CD4-positive, alpha-beta memory T cell (primary cell): Measurements from ENCODE around the gene SORT1. TPM values are rescaled to one million over a fixed set of nuclear protein-coding genes. Genes with fewer than 3 reads are reported as not detected.

ENCODE experiments used
- CTCF ChIA-PET: fragments of 350-600 bp; sonication (Branson Sonifier 250); formaldehyde crosslinking; loops from one replicate; lab custom pipeline; 2021; ENCODE audit warnings: inconsistent platforms; ENCODE audit not compliant: partially characterized antibody; lab: Charles Lee
- POLR2A ChIA-PET: fragments of 350-600 bp; sonication (Branson Sonifier 250); formaldehyde crosslinking; loops from one replicate; lab custom pipeline; 2021; ENCODE audit not compliant: partially characterized antibody; lab: Charles Lee
- DNase-seq, 5 donors: peaks; one replicate each; pipeline versions ENCODE4 v3.0.0 to v3.0.0-alpha.2; 2020 to 2022; ENCODE audit warnings: mixed read lengths in 1 of 5
- H3K27ac ChIP-seq: one replicate; pipeline ENCODE4 v1.7.0; 2013; ENCODE audit warnings: low read depth, low read length
- H3K27me3 ChIP-seq: 2 replicates; pipeline ENCODE4 v1.7.0; 2013; ENCODE audit warnings: mild to moderate bottlenecking, low read length, moderate library complexity; ENCODE audit not compliant: insufficient read depth
- H3K36me3 ChIP-seq: 2 replicates; pipeline ENCODE4 v1.7.0; 2013; ENCODE audit warnings: mild to moderate bottlenecking, low read length, moderate library complexity; ENCODE audit not compliant: insufficient read depth
- H3K4me1 ChIP-seq: 2 replicates; pipeline ENCODE4 v1.7.0; 2013; ENCODE audit warnings: mild to moderate bottlenecking, low read length, moderate library complexity; ENCODE audit not compliant: insufficient read depth
- H3K4me3 ChIP-seq, 2 donors: one replicate each; pipeline ENCODE4 v1.7.0; 2013; ENCODE audit warnings: low read length in 2 of 2, mild to moderate bottlenecking in 1 of 2
- H3K9me3 ChIP-seq, 2 donors: one replicate each; pipeline ENCODE4 v1.7.0; 2013; ENCODE audit warnings: low read length in 2 of 2, control low read depth in 1 of 2; ENCODE audit not compliant: control insufficient read depth in 1 of 2
- H3K27ac Mint-ChIP-seq, 7 donors: one replicate each; pipeline ENCODE4 v1.8.0; 2020 to 2021; ENCODE audit warnings: mixed read lengths in 7 of 7, mild to moderate bottlenecking in 6 of 7, inconsistent platforms in 3 of 7, moderate library complexity in 3 of 7
- H3K27me3 Mint-ChIP-seq, 2 donors: one replicate each; pipeline ENCODE4 v1.8.0; 2020 to 2021; ENCODE audit warnings: mixed read lengths in 2 of 2
- H3K36me3 Mint-ChIP-seq, 2 donors: one replicate each; pipeline ENCODE4 v1.8.0; 2020 to 2021; ENCODE audit warnings: mixed read lengths in 2 of 2, inconsistent platforms in 1 of 2, mild to moderate bottlenecking in 1 of 2
- H3K4me1 Mint-ChIP-seq, 4 donors: one replicate each; pipeline ENCODE4 v1.8.0; 2020 to 2021; ENCODE audit warnings: mixed read lengths in 4 of 4, mild to moderate bottlenecking in 1 of 4
- H3K4me3 Mint-ChIP-seq, 8 donors: one replicate each; pipeline ENCODE4 v1.8.0; 2020 to 2021; ENCODE audit warnings: mixed read lengths in 8 of 8, mild to moderate bottlenecking in 7 of 8, moderate library complexity in 6 of 8, inconsistent platforms in 3 of 8
- H3K9me3 Mint-ChIP-seq, 8 donors: one replicate each; pipeline ENCODE4 v1.8.0; 2020 to 2021; ENCODE audit warnings: mixed read lengths in 8 of 8, mild to moderate bottlenecking in 5 of 8, inconsistent platforms in 3 of 8, moderate library complexity in 1 of 8
- intact Hi-C: fragments of 100-400 bp; cut with micrococcal nuclease; formaldehyde crosslinking; loops from one replicate; pipeline ENCODE4 v1.15.1; 2023
- polyA plus RNA-seq, 2 donors: library from polyadenylated mRNA; unstranded; fragments of 300-500 nt; fragmentation: Illumina TruSeq; gene quantifications; one replicate each; pipeline ENCODE4 v1.2.3, GENCODE V29; 2021
- total RNA-seq, 2 experiments: library from RNA; stranded (reverse); gene quantifications; one replicate each; pipeline ENCODE4 v1.2.3, GENCODE V29; 2021

Gene SORT1
- total and polyA plus RNA-seq, 4 experiments from 2014 or later: 0.69 to 0.93 TPM; not detected in 2

- Mint-ChIP-seq H3K4me1 (no peaks in the 10 kb centered on the region), H3K27ac (no peak overlapping the region), H3K4me3 (no peak overlapping the region), H3K36me3 (no peaks in the 10 kb centered on the region), H3K27me3 (peaks cover 5 to 12% of the 10 kb centered on the region in 2 donors), H3K9me3 (no peaks in the 10 kb centered on the region)
- Histone ChIP-seq H3K4me1 (no peaks in the 10 kb centered on the region), H3K4me3 (no peak overlapping the region), H3K9me3 (no peaks in the 10 kb centered on the region), H3K27ac (no peak overlapping the region), H3K36me3 (no peaks in the 10 kb centered on the region), H3K27me3 (no peaks in the 10 kb centered on the region)
- intact Hi-C loops: no loop called here
- ChIA-PET POLR2A (no interaction called here), CTCF (no interaction called here)
- no peak for DNase-seq
These were observed 55.5 kb downstream of the SORT1 start for GRCh38 chr1:109341944-109342930.

GRCh38 chr1:109338608-109339007 is 59.1 kb downstream of the SORT1 start:
- H3K27me3 Mint-ChIP-seq: peaks cover 2 to 3% of the 10 kb centered on the region in 2 donors
- no peak overlapping the region for H3K4me3 Mint-ChIP-seq
- Histone ChIP-seq H3K27me3 (no peaks in the 10 kb centered on the region), H3K27ac (no peak overlapping the region), H3K4me1 (no peaks in the 10 kb centered on the region), H3K36me3 (no peaks in the 10 kb centered on the region), H3K9me3 (no peaks in the 10 kb centered on the region), H3K4me3 (no peak overlapping the region)
- no peaks in the 10 kb centered on the region for H3K9me3 Mint-ChIP-seq
- intact Hi-C loops: no loop called here
- CTCF ChIA-PET: no interaction called here
- POLR2A ChIA-PET: no interaction called here
- no peak overlapping the region for H3K27ac Mint-ChIP-seq
- no peak for DNase-seq
- no peaks in the 10 kb centered on the region for H3K36me3 Mint-ChIP-seq
- no peaks in the 10 kb centered on the region for H3K4me1 Mint-ChIP-seq

GRCh38 chr1:109338091-109338490 is 59.6 kb downstream of the SORT1 start:
- peaks cover under 1 to 2% of the 10 kb centered on the region in 2 donors for H3K27me3 Mint-ChIP-seq

GRCh38 chr1:109335091-109335490 is 62.6 kb downstream of the SORT1 start:
- no peak overlapping the region for H3K27ac Mint-ChIP-seq
- Histone ChIP-seq H3K9me3 (no peaks in the 10 kb centered on the region), H3K27ac (no peak overlapping the region), H3K36me3 (no peaks in the 10 kb centered on the region), H3K4me3 (no peak overlapping the region), H3K27me3 (no peaks in the 10 kb centered on the region), H3K4me1 (no peaks in the 10 kb centered on the region)
- DNase-seq: no peak
- no peak overlapping the region for H3K4me3 Mint-ChIP-seq
- no peaks in the 10 kb centered on the region for H3K4me1 Mint-ChIP-seq
- intact Hi-C loops: no loop called here
- no peaks in the 10 kb centered on the region for H3K27me3 Mint-ChIP-seq
- H3K9me3 Mint-ChIP-seq: peaks cover 0 to 26% (median 17%) of the 10 kb centered on the region in 8 donors
- ChIA-PET POLR2A (no interaction called here), CTCF (no interaction called here)
- peaks cover 4 to 6% of the 10 kb centered on the region in 2 donors for H3K36me3 Mint-ChIP-seq

More at GRCh38 chr1:109338091-109338490, 59.6 kb downstream of the SORT1 start:
- ChIA-PET CTCF (no interaction called here), POLR2A (no interaction called here)
- DNase-seq: no peak
- Histone ChIP-seq H3K27me3 (no peaks in the 10 kb centered on the region), H3K4me3 (no peak overlapping the region), H3K27ac (no peak overlapping the region), H3K36me3 (no peaks in the 10 kb centered on the region), H3K9me3 (no peaks in the 10 kb centered on the region), H3K4me1 (no peaks in the 10 kb centered on the region)
- Mint-ChIP-seq H3K4me1 (no peaks in the 10 kb centered on the region), H3K4me3 (no peak overlapping the region), H3K36me3 (no peaks in the 10 kb centered on the region), H3K27ac (no peak overlapping the region), H3K9me3 (peaks cover 0 to 3% (median 0%) of the 10 kb centered on the region in 8 donors)
- intact Hi-C loops: no loop called here

- H3K27ac Mint-ChIP-seq: no peak overlapping the region
- H3K27me3 ChIP-seq: no peaks in the 10 kb centered on the region
- H3K9me3 ChIP-seq: no peaks in the 10 kb centered on the region
- no peaks in the 10 kb centered on the region for H3K36me3 ChIP-seq
- no peak overlapping the region for H3K4me3 Mint-ChIP-seq
- peaks cover 4 to 9% of the 10 kb centered on the region in 2 donors for H3K36me3 Mint-ChIP-seq
- DNase-seq: no peak
- H3K4me3 ChIP-seq: no peak overlapping the region
- H3K4me1 ChIP-seq: no peaks in the 10 kb centered on the region
- ChIA-PET POLR2A (no interaction called here), CTCF (interaction anchor here (0.7 kb wide), 1 partner anchor 876 kb away, joined by 4 read pairs; no protein-coding TSS in a partner anchor)
- H3K4me1 Mint-ChIP-seq: no peaks in the 10 kb centered on the region
- peaks cover 0 to 31% (median 23%) of the 10 kb centered on the region in 8 donors for H3K9me3 Mint-ChIP-seq
- peaks cover 4 to 5% of the 10 kb centered on the region in 2 donors for H3K27me3 Mint-ChIP-seq
- no peak overlapping the region for H3K27ac ChIP-seq
- intact Hi-C loops: no loop called here
These were observed 66.6 kb downstream of the SORT1 start for GRCh38 chr1:109331113-109331512.

GRCh38 chr1:109327285-109327684 is 70.4 kb downstream of the SORT1 start:
- no peak overlapping the region for H3K27ac ChIP-seq
- Mint-ChIP-seq H3K9me3 (peaks cover 0 to 26% (median 21%) of the 10 kb centered on the region in 8 donors), H3K36me3 (peaks cover 4 to 9% of the 10 kb centered on the region in 2 donors), H3K4me1 (no peaks in the 10 kb centered on the region), H3K4me3 (no peak overlapping the region), H3K27me3 (peaks cover 4 to 8% of the 10 kb centered on the region in 2 donors), H3K27ac (no peak overlapping the region)
- no peaks in the 10 kb centered on the region for H3K4me1 ChIP-seq
- H3K36me3 ChIP-seq: no peaks in the 10 kb centered on the region
- H3K4me3 ChIP-seq: no peak overlapping the region
- intact Hi-C loops: no loop called here
- ChIA-PET POLR2A (no interaction called here), CTCF (no interaction called here)
- H3K27me3 ChIP-seq: no peaks in the 10 kb centered on the region
- DNase-seq: no peak
- no peaks in the 10 kb centered on the region for H3K9me3 ChIP-seq

GRCh38 chr1:109322974-109323373 is 74.7 kb downstream of the SORT1 start:
- Mint-ChIP-seq H3K27ac (no peak overlapping the region), H3K36me3 (no peaks in the 10 kb centered on the region), H3K9me3 (no peaks in the 10 kb centered on the region), H3K4me3 (no peak overlapping the region), H3K27me3 (peaks cover 7 to 10% of the 10 kb centered on the region in 2 donors), H3K4me1 (no peaks in the 10 kb centered on the region)
- no peaks in the 10 kb centered on the region for H3K4me1 ChIP-seq
- no peak overlapping the region for H3K4me3 ChIP-seq
- no peaks in the 10 kb centered on the region for H3K9me3 ChIP-seq
- no peaks in the 10 kb centered on the region for H3K27me3 ChIP-seq
- ChIA-PET CTCF (no interaction called here), POLR2A (no interaction called here)
- no peak overlapping the region for H3K27ac ChIP-seq
- intact Hi-C loops: no loop called here
- DNase-seq: no peak
- H3K36me3 ChIP-seq: no peaks in the 10 kb centered on the region
